GM18870 (cell line): Measurements from ENCODE around the gene REEP2.
"Not testable (repeated sequence)": the region's sequence is repeated elsewhere in the genome, so short reads cannot be mapped to it uniquely, and the experiment has no call there.

Experiments used
- ATAC-seq: cut with Tn5 transposase; IDR thresholded peaks from one replicate; pipeline ENCODE4 v1.9.1; 2021; ENCODE audit warnings: moderate library complexity; ENCODE audit not compliant: unreplicated experiment

REEP2 gene, protein sequence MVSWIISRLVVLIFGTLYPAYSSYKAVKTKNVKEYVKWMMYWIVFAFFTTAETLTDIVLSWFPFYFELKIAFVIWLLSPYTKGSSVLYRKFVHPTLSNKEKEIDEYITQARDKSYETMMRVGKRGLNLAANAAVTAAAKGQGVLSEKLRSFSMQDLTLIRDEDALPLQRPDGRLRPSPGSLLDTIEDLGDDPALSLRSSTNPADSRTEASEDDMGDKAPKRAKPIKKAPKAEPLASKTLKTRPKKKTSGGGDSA

DNA sequence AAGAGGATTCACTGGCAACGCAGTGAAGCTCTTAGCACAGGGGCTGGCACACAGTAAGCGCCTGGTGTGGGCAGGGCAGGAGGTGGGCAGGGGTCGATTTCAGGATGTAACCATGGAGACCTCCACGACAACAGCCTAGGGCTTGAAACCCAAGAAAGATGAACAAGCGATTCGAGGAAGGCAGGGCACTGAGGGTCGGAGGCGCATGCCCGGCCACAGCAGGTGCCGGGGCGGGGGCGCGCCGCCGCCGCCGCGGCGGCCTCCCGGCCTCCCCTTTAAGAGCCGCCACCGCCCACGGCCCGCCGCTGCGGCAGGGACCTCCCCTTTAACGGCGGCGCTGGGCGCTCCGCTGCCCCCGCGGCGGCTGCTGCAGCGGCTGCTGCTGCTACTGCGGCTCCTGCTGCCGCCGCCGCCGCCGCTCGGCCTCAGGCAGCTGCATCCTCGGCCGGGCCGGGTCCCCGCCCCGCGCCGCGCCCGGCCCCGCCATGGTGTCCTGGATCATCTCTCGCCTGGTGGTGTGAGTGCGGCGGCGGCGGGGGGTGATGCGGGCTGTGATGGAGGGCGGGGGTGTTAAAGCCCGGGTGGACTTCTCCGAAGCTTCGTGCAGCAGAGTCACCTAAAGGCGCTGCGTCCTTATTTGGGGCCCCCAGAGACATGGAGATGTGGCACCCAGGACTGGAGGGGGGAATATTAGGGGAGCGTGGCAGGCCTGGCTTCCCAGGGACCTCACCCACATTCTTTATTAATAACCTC, at the start of gene REEP2:
TSS of gene REEP2 (plus strand) at position 334 of the 753 bp plus-strand sequence. CDS start at position 486, 152 bp downstream.
- no peak for ATAC-seq

DNA sequence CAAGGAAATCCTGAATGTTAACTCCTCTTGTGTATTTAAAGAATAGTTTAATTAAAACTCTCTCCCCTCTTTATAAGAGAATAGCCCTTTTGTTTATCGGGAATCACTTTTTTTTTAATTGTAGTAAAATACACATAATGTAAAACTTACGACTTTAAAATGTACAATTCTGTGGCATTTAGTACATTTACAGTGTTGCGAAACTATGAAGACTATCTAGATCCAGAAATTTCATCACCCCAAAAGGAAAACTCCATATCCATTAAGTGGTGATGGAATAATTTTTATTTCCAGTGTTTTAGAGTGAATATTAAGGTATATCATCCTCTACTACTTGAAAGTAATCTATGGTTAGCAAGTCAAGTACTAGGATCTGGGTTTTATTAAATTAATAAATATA, 49.5 kb upstream of the REEP2 start:
- ATAC-seq, result no peak

DNA sequence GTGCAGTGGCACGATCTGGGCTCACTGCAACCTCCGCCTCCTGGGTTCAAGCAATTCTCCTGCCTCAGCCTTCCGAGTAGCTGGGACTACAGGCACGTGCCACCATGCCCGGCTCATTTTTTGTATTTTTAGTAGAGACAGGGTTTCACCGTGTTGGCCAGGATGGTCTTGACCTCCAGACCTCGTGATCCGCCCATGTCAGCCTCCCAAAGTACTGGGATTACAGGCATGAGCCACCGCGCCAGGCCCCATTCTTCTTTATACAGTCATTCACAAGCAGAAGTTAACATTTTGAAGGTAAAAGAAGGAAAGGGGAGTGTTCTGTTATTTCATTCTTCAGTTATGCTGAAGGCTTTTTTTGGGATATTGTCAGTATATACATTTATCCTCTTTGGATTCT, 48.9 kb upstream of the REEP2 start:
- not testable (repeated sequence) for ATAC-seq

DNA sequence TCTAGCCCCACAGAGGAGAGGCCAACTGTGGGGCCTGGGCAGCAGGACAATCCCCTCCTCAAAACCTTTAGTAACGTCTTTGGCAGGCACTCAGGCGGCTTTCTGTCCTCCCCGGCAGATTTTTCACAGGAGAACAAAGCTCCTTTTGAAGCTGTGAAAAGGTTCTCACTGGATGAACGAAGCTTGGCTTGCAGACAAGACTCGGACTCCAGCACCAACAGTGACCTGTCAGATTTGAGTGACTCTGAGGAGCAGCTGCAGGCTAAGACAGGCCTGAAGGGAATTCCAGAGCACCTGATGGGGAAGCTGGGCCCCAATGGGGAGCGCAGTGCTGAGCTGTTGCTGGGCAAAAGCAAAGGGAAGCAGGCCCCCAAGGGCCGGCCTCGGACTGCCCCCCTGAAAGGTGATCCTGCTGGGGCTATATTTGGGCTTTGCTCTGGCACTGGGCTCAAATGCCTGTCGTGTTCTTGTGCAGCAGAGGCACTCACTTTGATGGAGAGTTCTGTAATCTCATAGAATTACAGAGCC, 46.9 kb upstream of the REEP2 start:
- no peak for ATAC-seq

DNA sequence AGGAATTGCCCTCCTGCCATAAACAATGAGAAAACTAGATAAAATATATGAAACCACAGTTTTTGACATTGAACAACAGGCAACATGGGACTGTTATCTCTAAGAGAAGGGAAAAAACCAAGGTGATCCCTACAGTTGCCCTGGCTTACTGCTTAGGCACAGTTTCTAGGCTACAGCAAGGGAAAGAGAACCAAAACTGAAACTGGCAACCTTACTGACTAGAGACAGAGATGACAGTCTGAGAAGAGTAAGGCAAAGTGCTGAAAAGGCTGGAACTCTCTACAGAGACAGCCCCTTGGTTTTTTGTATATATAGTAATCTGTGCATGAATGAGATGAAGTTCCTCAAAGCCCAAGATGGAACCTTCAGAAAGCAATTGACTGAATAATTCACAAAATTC, 36.2 kb upstream of the REEP2 start:
- ATAC-seq, result peak; percentile 67

DNA sequence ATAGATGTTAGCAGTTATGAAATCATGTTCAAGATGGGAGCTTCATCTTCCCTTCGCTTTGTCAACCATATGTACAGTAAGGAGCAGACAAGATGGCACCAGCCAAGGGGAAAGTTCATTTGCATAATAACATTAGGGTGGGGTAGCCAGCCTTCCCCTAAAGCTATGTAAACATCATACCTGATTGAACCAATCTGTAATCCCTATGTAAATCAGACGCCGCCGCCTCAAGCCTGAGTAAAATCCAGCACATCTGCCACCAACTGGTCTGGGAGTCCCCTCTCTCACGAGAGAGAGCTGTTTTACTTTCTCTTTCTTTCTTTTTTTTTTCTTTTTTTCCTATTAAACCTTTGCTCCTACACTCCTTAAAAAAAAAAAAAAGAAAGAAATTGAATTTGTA, 30.8 kb upstream of the REEP2 start:
- ATAC-seq, result no peak

DNA sequence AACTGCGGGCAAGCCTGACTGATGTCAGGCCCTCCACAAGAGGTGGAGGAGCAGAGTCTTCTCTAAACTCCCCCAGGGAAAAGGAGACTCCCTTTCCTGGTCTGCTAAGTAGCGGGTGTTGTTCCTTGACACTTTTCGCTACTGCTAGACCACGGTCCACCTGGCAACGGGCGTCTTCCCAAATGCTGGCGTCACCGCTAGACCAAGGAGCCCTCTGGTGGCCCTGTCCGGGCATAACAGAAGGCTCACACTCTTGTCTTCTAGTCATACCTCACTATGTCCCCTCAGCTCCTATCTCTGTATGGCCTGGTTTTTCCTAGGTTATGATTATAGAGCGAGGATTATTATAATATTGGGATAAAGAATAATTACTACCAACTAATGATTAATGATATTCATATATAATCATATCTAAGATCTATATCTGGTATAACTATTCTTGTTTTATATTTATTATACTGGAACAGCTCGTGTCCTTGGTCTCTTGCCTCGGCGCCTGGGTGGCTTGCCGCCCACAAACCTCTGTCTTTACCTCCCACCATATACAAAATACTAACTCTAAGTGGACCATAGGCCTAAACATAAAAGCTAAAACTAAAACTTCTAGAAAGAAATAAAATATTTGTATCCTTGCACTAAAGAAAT, 27.7 kb upstream of the REEP2 start:
- ATAC-seq, result not testable (repeated sequence)

DNA sequence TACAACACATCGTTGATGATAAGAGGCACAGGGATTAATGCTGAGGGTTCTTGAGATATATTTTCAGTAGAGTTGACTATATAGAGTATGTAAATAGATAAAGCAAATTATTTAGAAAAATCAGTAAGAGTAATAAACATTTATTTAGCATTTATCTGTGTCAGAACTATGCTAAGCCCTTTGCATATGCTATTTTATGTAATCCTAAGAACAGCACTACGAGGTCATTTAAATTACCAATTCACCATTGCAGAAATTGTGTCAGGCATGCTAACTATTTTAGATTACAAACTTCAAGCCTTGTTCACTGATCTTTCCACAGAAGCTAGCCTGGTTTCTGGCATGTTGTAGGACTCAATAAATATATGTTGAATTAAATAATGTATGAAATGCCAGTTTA, 20.4 kb upstream of the REEP2 start:
- ATAC-seq, result no peak

DNA sequence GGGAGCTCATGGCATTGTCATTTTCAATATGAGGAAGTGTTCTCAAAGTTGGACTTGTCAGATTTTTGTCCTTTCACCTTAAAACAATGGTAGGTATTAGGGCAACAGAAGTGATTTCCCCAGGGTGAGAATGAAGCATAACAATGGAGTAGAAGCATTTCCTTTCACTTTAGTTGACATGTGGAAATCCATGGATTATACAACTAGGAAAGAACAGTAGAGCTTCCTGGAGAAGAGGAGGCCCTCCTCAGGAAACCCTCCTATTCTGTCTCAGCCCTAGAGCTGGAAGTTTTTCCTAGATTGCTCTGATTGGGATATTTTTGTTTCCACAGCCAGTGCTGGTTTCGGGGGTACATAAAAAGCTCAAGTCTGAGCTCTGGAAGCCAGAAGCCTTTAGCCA, 13.8 kb upstream of the REEP2 start:
- no peak for ATAC-seq

DNA sequence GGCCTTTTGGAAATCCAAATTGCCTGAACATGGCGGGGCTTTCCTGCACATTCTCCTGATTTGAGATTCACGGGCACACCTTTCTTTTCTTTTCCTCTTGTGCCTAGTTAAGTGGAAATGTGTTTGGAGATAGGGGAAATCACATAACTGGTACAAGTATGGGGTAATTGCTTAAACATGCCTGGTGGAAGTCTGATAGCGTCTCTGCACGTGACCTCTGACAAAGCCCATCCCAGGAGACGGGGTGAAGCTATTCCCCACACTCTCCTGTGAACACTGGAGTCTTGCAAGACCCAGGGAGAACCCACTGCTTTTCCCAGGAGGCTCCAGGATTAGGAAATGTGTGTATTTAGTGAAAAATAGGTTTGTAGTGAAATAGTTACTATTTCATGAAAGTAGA, 2.9 kb upstream of the REEP2 start:
- ATAC-seq, result no peak

DNA sequence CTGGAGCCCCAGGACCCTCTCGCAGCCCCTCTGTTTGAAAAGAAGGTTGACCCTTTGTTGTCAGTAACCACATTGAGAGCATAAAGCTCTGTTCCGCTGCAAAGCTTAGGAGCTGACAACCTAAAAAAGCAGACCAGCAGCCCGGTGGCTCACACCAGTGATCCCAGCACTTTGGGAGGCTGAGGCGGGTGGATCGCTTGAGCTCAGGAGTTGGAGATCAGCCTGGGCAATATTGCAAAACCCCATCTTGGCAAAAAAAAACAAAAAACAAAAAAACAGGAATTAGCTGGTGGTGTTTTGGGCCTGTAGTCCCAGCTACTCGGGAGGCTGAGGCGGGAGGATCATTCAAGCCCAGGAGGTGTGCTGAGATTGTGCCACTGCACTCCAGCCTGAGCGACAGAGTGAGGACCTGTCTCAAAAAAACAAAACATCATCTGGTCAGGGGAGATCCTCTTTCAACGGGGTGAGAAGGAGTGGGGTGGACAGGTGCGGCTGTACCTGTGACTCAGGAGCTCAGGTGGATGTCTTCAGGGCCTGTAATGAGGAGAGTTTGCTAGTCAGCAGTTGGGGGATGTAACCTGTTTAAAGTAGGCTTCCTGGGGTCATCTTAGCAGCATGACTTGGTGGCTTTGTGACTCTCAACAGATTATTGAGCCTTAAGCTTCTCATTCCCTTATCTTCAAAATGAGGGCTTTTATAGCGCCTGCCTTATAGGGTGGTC, 694 bp upstream of the REEP2 start:
- ATAC-seq, result no peak

DNA sequence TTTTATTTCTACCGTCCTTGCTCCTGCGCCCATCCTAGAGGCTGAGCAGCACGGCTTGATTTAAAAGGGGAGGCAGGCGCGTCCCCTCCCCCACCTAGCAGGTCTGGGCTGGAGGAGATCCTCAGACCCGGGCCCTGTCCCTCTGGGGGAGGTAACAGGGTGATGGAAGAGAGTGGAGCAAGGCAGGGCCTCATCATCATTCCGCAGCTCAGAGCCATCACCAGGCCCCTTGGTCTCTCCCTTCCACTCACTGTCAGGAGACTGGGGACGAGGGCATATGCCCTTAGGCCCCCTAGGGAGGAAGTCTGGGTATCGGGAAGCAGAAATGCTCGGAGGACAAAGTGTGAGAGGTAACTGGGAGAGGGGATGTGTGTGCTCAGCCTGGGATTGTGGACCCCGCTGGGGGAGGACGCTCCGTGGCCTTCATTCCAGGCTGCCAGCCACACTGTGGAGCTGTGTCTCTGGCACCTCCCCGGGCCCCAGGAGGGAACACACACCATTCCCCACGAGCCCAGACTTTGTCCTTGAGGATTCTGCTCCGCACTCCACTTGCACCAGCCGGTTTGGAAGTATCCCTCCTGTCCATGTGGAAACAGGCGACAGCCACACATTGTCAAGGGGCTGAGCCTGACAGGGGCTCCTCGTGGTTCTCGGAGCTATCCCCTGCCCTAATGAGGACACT, 761 bp downstream of the REEP2 start:
- no peak for ATAC-seq

DNA sequence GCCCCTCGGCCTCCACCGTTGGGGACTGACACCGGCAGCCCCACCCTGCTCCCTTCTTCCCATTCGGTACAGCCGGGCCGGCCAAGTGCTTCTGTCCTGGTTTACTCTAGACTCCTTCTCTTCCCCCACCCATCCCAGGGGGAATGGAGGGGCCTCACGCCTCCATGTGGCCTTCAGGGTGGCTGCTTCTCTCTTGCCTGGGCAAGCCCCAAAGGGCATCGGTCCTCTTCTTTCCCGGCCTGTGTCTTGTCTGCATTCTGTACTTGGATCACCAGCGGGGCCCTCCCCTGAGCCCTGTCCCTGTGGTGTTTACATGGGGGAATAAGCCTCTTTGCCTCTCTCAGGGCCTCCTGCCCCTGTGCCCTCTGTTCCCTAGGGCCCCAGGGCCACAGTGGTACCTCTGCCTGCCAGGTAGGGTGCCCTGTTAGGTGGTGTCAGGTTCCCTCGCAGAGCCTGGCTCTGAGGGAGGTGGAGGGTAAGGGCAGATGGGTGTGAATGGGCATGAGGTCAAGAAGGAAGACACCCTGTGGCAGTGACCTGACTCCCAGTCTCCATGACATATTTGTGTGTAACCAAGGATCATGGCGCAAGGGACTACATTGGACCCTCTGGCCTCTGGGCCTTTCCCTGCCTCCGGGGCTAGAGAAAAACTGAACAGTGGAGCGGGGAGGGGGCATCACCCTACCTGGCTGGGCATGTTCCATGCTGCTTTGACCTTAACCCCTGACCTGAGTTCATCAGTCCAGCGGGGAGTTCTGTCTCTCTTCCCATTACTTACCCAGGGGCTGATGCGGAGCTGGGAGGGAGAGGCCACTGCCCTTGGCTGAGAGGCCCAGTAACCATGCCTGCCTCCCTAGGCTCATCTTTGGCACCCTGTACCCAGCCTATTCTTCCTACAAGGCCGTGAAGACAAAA, 1.6 kb downstream of the REEP2 start:
- no peak for ATAC-seq

DNA sequence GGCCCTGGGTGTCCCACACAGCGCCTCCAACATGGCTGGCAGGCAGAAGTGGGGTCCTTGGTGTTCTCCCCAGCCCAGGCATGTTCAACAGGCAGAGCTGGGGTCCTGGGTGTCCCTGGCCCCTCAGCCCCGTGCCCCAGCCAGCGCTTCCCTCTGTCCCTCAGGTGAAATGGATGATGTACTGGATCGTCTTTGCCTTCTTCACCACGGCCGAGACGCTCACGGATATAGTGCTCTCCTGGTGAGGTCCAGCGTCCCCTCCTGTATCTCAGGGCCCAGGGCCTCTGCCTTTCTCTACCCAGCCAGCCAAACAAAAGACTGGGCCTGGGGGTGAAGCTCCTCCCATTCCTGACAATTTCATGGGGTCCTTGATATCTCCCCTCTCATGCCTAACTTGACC, 2.4 kb downstream of the REEP2 start:
- no peak for ATAC-seq

DNA sequence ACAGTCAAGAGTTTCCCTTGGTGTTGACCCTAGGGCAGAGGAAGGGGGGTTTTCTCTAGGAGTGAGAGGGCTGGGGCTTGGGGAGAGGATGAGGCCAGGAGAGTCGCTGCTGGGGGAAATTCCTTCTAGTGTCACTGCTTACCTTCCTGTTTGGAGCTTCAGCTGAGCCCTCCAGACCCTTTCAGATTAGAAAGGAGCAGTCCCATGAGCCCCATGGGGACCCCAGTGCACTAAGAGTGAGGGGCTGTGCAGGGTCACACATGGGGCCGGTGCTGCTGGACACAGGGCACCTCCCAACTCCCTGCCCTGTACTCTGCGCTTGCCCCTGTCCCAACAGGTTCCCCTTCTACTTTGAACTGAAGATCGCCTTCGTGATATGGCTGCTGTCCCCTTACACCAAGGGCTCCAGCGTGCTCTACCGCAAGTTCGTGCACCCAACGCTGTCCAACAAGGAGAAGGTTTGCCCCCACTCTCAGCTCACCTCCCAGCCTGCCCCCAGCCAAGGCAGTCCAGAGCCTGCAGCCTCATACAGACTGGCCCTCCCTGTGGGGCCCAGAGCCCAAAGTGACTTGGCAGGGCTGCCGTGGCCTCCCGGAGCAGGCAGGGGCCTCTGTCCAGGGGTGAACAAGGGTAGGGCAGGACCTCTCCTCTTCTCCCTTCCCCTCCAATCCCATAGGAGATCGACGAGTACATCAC, 5.4 kb downstream of the REEP2 start:
- ATAC-seq, result no peak

DNA sequence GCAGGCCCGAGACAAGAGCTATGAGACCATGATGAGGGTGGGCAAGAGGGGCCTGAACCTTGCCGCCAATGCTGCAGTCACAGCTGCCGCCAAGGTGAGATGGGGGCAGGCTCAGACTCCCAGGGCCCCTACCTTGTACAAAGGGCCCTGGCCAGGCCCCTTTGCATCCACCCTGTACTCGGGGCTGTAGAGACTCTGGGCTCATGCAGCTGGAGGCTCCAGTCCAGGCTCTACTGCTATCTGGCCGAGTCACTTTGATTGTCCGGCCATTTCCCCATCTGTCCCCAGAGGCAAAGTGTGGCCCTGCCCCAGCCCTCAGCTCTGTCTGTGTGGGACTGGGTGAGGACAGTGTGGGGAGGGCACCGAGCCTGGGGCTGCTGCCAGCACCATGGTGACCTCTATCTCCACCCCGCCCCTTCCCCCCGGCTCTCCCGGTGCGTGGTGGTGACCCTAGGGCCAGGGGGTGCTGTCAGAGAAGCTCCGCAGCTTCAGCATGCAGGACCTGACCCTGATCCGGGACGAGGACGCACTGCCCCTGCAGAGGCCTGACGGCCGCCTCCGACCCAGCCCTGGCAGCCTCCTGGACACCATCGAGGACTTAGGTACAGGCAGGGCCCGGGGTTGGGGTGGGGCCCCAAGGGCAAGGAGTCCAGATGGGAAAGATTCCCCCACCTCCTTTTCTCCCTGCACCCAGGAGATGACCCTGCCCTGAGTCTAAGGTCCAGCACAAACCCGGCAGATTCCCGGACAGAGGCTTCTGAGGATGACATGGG, 6.1 kb downstream of the REEP2 start:
- no peak for ATAC-seq

DNA sequence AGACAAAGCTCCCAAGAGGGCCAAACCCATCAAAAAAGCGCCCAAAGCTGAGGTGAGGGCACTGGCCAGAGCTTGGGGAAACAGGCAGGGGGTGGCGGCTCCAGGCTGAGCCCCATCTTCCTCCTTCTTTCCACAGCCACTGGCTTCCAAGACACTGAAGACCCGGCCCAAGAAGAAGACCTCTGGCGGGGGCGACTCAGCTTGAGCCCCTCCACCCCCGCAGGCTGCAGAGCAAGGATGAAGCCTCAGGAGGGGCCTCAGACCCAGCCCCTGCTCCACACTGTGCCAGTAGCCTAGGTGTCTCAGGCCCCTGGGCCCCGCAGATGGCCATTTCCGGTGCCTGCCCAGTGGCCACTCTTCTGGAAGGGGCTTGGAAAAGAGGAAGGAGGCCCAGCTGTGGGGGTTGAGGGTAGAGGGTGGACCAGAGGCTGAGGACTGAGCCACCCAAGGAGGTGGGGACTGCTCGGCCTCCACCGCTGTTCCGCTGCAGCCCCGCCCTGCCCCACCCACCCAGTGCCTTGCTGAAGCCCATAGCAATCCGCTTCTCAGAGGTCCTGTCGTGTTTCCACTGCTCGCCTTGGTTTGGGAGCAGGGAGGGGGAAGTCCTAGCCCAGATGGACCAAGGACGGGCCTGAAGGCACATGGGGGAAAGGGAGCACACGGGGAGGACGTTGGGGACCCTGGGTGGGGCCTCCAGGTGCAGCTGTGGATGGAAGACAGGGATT, 6.9 kb downstream of the REEP2 start:
- ATAC-seq, result no peak

DNA sequence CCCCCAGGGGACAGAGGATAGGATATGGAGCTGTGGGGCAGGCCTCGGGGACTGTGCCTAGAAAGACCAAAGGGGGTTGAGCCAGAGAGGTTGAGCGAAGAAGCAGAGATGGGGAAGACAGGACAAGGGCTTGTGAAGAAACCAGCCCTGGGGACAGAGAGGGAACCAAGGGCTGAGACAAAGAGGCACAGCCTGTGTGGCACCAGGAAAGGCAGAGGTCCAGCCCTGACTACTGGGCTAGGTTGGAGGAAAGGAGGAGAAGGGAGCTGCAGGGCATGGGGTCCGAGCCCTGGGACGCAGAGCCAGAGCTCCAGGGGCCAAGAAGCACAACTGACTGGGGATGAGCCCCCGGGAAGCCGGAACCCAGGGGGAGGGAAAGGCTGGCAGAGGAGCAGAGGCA, 9.2 kb downstream of the REEP2 start:
- no peak for ATAC-seq
